H9 (cell line): ENCODE results near the gene MAGEA2B. TPM values are rescaled to one million over a fixed set of nuclear protein-coding genes. Genes with fewer than 3 reads are reported as not detected.
"Not testable (repeated sequence)": the region's sequence is repeated elsewhere in the genome, so short reads cannot be mapped to it uniquely, and the experiment has no call there.

ENCODE experiments used
- DNase-seq: peaks from one replicate; pipeline ENCODE4 v3.0.0-alpha.2; 2017
- H2AFZ ChIP-seq: one replicate; pipeline ENCODE4 v1.6.1; 2013; ENCODE audit warnings: mild to moderate bottlenecking, low read length, control low read depth, moderate library complexity
- H2AK5ac ChIP-seq: 2 replicates; pipeline ENCODE4 v1.6.1; 2013; ENCODE audit warnings: low read length, control low read depth, mixed read lengths; ENCODE audit not compliant: insufficient read length
- H2BK120ac ChIP-seq: one replicate; pipeline ENCODE4 v1.6.1; 2013; ENCODE audit warnings: low read depth, mild to moderate bottlenecking, low read length, control low read depth, inconsistent platforms; ENCODE audit not compliant: poor library complexity, severe bottlenecking
- H2BK12ac ChIP-seq: 2 replicates; pipeline ENCODE4 v1.6.1; 2013; ENCODE audit warnings: low read length, control low read depth, mixed read lengths, low read depth; ENCODE audit not compliant: insufficient read length
- H2BK15ac ChIP-seq: 2 replicates; pipeline ENCODE4 v1.6.1; 2013; ENCODE audit warnings: low read depth, low read length, control low read depth
- H2BK20ac ChIP-seq: one replicate; pipeline ENCODE4 v1.6.1; 2013; ENCODE audit warnings: low read depth, mild to moderate bottlenecking, low read length, control low read depth, inconsistent platforms; ENCODE audit not compliant: poor library complexity, severe bottlenecking
- H2BK5ac ChIP-seq: 2 replicates; pipeline ENCODE4 v1.6.1; 2013; ENCODE audit warnings: low read length, control low read depth, mixed read lengths; ENCODE audit not compliant: insufficient read length
- H3K14ac ChIP-seq: 2 replicates; pipeline ENCODE4 v1.6.1; 2013; ENCODE audit warnings: low read length, control low read depth; ENCODE audit not compliant: insufficient read depth
- H3K18ac ChIP-seq: 2 replicates; pipeline ENCODE4 v1.6.1; 2013; ENCODE audit warnings: low read depth, mild to moderate bottlenecking, mixed read lengths, low read length, control low read depth; ENCODE audit not compliant: insufficient read length
- H3K23ac ChIP-seq: 2 replicates; pipeline ENCODE4 v1.6.1; 2013; ENCODE audit warnings: low read length, control low read depth, mixed read lengths, low read depth; ENCODE audit not compliant: insufficient read length
- H3K23me2 ChIP-seq: 2 replicates; pipeline ENCODE4 v1.6.1; 2013; ENCODE audit warnings: low read depth, mild to moderate bottlenecking, mixed read lengths, low read length, control low read depth; ENCODE audit not compliant: insufficient read length, poor library complexity, severe bottlenecking
- H3K27ac ChIP-seq: 2 replicates; pipeline ENCODE4 v1.5.1; 2013; ENCODE audit warnings: low read length, control low read depth, mixed read lengths, low read depth; ENCODE audit not compliant: insufficient read length
- H3K27me3 ChIP-seq: 2 replicates; pipeline ENCODE4 v1.6.1; 2013; ENCODE audit warnings: low read length, control low read depth, inconsistent platforms; ENCODE audit not compliant: insufficient read depth
- H3K4ac ChIP-seq: 2 replicates; pipeline ENCODE4 v1.6.1; 2013; ENCODE audit warnings: low read depth, mild to moderate bottlenecking, control low read depth, inconsistent platforms, low read length, moderate library complexity
- H3K4me1 ChIP-seq: 2 replicates; pipeline ENCODE4 v1.6.1; 2013; ENCODE audit warnings: low read length, control low read depth, inconsistent platforms; ENCODE audit not compliant: insufficient read depth
- H3K4me2 ChIP-seq: 2 replicates; pipeline ENCODE4 v1.6.1; 2013; ENCODE audit warnings: low read length, control low read depth, mixed read lengths; ENCODE audit not compliant: insufficient read length, insufficient read depth
- H3K56ac ChIP-seq: 2 replicates; pipeline ENCODE4 v1.6.1; 2013; ENCODE audit warnings: low read depth, mild to moderate bottlenecking, mixed read lengths, low read length, control low read depth; ENCODE audit not compliant: insufficient read length
- H3K79me1 ChIP-seq: 2 replicates; pipeline ENCODE4 v1.6.1; 2013; ENCODE audit warnings: low read depth, mild to moderate bottlenecking, moderate library complexity, low read length, control low read depth, inconsistent platforms; ENCODE audit not compliant: insufficient read depth, poor library complexity, severe bottlenecking
- H3K79me2 ChIP-seq: 2 replicates; pipeline ENCODE4 v1.6.1; 2013; ENCODE audit warnings: low read length, control low read depth, inconsistent platforms; ENCODE audit not compliant: insufficient read depth
- H3K9ac ChIP-seq: 2 replicates; pipeline ENCODE4 v1.6.1; 2013; ENCODE audit warnings: low read length, control low read depth, mixed read lengths; ENCODE audit not compliant: insufficient read length; ENCODE audit errors: extremely low read depth
- H3K9me3 ChIP-seq: one replicate; pipeline ENCODE4 v1.6.1; 2013; ENCODE audit warnings: low read depth, low read length, inconsistent platforms; ENCODE audit not compliant: control insufficient read depth
- H3T11ph ChIP-seq: one replicate; pipeline ENCODE4 v1.6.1; 2013; ENCODE audit warnings: mild to moderate bottlenecking, low read length, control low read depth, inconsistent platforms
- H4K20me1 ChIP-seq: one replicate; pipeline ENCODE4 v1.6.1; 2013; ENCODE audit not compliant: control insufficient read depth, insufficient read length, insufficient read depth
- H4K5ac ChIP-seq: 2 replicates; pipeline ENCODE4 v1.6.1; 2013; ENCODE audit warnings: low read depth, mild to moderate bottlenecking, mixed read lengths, low read length, control low read depth; ENCODE audit not compliant: insufficient read length
- H4K8ac ChIP-seq: replicated peaks from 2 replicates; pipeline ENCODE4 v1.6.1; 2013; ENCODE audit warnings: low read length, control low read depth, mixed read lengths, low read depth; ENCODE audit not compliant: insufficient read length
- H4K91ac ChIP-seq: 2 replicates; pipeline ENCODE4 v1.6.1; 2013; ENCODE audit warnings: low read depth, mild to moderate bottlenecking, moderate library complexity, mixed read lengths, low read length, control low read depth; ENCODE audit not compliant: insufficient read length
- H3K27ac Mint-ChIP-seq, 3 experiments: 2 replicates in 2 of 3; 3 replicates in 1 of 3; pipeline ENCODE4 v1.8.0; 2020 to 2021; ENCODE audit warnings: mixed read lengths in 3 of 3, mild to moderate bottlenecking in 1 of 3, moderate library complexity in 1 of 3
- H3K27me3 Mint-ChIP-seq: 2 replicates; pipeline ENCODE4 v1.8.0; 2021; ENCODE audit warnings: low read depth, mild to moderate bottlenecking, moderate library complexity, mixed read lengths
- H3K36me3 Mint-ChIP-seq, 3 experiments: 2 replicates in 2 of 3; 3 replicates in 1 of 3; pipeline ENCODE4 v1.8.0; 2020 to 2021; ENCODE audit warnings: low read depth in 3 of 3, mixed read lengths in 3 of 3; ENCODE audit not compliant: insufficient read depth in 1 of 3
- H3K4me1 Mint-ChIP-seq, 2 experiments: 2 replicates each; pipeline ENCODE4 v1.8.0; 2020; ENCODE audit warnings: mixed read lengths in 2 of 2
- H3K4me3 Mint-ChIP-seq, 2 experiments: 2 replicates in 1 of 2; 3 replicates in 1 of 2; pipeline ENCODE4 v1.8.0; 2020 to 2021; ENCODE audit warnings: mild to moderate bottlenecking in 2 of 2, mixed read lengths in 2 of 2, moderate library complexity in 1 of 2
- H3K9me3 Mint-ChIP-seq, 2 experiments: 2 replicates in 1 of 2; 3 replicates in 1 of 2; pipeline ENCODE4 v1.8.0; 2020; ENCODE audit warnings: mild to moderate bottlenecking in 2 of 2, mixed read lengths in 2 of 2, moderate library complexity in 1 of 2
- WGBS: extraction: QIAGEN DNeasy Blood & Tissue Kit; methylation state at CpG from one replicate; pipeline ENCODE4 v1.1.7; 2013; ENCODE audit warnings: missing lambda C conversion rate, low lambda C conversion rate, mixed read lengths; ENCODE audit not compliant: insufficient read length; ENCODE audit errors: extremely low coverage; 5-methylcytosine and 5-hydroxymethylcytosine counted together
- total RNA-seq: library from RNA; stranded (reverse); gene quantifications from 2 replicates; pipeline ENCODE4 v1.2.1, GENCODE V29; 2021

MAGEA2B gene
- total RNA-seq, 1 experiment from 2014 or later: not detected

DNA sequence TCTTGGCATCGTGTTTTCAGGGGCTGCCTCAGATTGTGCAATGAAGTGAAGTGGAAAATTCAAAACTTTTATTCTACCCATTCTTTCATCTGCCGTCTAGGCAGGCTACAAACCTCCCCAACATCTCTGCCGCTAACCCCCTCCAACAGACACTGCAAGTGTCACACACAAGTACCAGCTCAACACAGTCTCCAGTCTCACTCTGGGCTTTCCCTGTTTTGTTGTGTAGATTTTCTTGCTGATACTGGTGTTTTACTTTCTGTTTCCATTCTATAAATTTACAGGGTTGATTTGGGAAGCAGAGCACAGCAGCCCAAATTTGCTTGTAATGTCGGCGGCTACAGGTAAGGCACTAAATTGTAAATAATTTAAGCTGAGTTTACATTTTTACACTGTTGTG, 40.4 kb downstream of the MAGEA2B start:
- H3K4me1 Mint-ChIP-seq, H3K4me3 Mint-ChIP-seq, H2BK15ac ChIP-seq, H3K79me1 ChIP-seq, H3K23ac ChIP-seq, H2BK20ac ChIP-seq, H4K5ac ChIP-seq, H3T11ph ChIP-seq, H3K27ac ChIP-seq, H2BK5ac ChIP-seq, H4K8ac ChIP-seq, H3K4me2 ChIP-seq, H4K20me1 ChIP-seq, H3K27me3 Mint-ChIP-seq, H3K56ac ChIP-seq, H3K14ac ChIP-seq, H2BK12ac ChIP-seq, H3K4ac ChIP-seq, H3K36me3 Mint-ChIP-seq, H3K23me2 ChIP-seq, H2BK120ac ChIP-seq, H2AK5ac ChIP-seq, DNase-seq, H3K79me2 ChIP-seq, H3K27me3 ChIP-seq, H2AFZ ChIP-seq, H3K9me3 Mint-ChIP-seq, H3K27ac Mint-ChIP-seq, H3K18ac ChIP-seq, H3K9ac ChIP-seq, H3K4me1 ChIP-seq, H4K91ac ChIP-seq, H3K9me3 ChIP-seq: not testable (repeated sequence)
- WGBS: no CpG with 5 or more reads among the region's 5 CpGs

DNA sequence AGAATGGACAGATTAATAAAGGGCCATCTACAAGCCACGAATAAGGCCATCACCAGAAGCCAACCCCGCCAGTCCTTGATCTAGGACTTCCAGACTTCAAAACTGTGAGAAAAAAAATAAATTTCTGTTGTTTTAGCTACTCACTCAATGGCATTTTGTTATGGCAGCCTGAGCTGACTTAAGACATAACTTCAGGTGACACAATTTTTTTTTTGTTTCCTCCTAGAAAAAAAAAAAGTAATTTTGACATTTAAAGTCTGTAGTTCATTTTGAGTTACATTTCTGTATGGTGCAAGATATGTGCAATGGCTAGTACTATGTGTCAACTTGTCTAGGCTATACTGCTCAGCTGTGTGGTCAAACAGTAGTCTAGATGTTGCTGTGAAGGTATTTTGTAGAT, 44.5 kb downstream of the MAGEA2B start, which contains the start of gene CSAG3:
Gene CSAG3 (plus strand): TSS at position 301 of the 400 bp plus-strand sequence.
- not testable (repeated sequence) for H3K9ac ChIP-seq, H3K27ac Mint-ChIP-seq, H3T11ph ChIP-seq, H3K9me3 Mint-ChIP-seq, H3K4me1 Mint-ChIP-seq, H3K23ac ChIP-seq, H3K56ac ChIP-seq, H3K79me2 ChIP-seq, H2BK15ac ChIP-seq, H3K27me3 Mint-ChIP-seq, H3K79me1 ChIP-seq, H3K4me1 ChIP-seq, H4K8ac ChIP-seq, H3K18ac ChIP-seq, H4K91ac ChIP-seq, H3K4me3 Mint-ChIP-seq, H3K36me3 Mint-ChIP-seq, H2BK5ac ChIP-seq, H3K9me3 ChIP-seq, H2BK120ac ChIP-seq, H3K27ac ChIP-seq, H3K14ac ChIP-seq, H2BK12ac ChIP-seq, H2AFZ ChIP-seq, H4K20me1 ChIP-seq, H3K4ac ChIP-seq, H2BK20ac ChIP-seq, H3K27me3 ChIP-seq, H3K4me2 ChIP-seq, H2AK5ac ChIP-seq, H3K23me2 ChIP-seq, DNase-seq, H4K5ac ChIP-seq
- WGBS: no CpG with 5 or more reads among the region's 2 CpGs
